ENCODE measurements around the gene AZI2.

AZI2 gene

GRCh38 chr3:28308196-28308595 lies 40.4 kb downstream of the AZI2 start:
- TF ChIP-seq, protein P1, sequence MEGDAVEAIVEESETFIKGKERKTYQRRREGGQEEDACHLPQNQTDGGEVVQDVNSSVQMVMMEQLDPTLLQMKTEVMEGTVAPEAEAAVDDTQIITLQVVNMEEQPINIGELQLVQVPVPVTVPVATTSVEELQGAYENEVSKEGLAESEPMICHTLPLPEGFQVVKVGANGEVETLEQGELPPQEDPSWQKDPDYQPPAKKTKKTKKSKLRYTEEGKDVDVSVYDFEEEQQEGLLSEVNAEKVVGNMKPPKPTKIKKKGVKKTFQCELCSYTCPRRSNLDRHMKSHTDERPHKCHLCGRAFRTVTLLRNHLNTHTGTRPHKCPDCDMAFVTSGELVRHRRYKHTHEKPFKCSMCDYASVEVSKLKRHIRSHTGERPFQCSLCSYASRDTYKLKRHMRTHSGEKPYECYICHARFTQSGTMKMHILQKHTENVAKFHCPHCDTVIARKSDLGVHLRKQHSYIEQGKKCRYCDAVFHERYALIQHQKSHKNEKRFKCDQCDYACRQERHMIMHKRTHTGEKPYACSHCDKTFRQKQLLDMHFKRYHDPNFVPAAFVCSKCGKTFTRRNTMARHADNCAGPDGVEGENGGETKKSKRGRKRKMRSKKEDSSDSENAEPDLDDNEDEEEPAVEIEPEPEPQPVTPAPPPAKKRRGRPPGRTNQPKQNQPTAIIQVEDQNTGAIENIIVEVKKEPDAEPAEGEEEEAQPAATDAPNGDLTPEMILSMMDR (IDR thresholded peaks at IDR 0.05; ENCODE audit: low read depth, low read length): no peak
- no peak for DNase-seq (ENCODE audit: extremely low read depth, low read depth)

- TF ChIP-seq, protein P1 (IDR thresholded peaks at IDR 0.05; ENCODE audit: low read depth, low read length): no peak
- DNase-seq (ENCODE audit: extremely low read depth, low read depth): no peak
Measured at GRCh38 chr3:28301688-28302087, 46.9 kb downstream of the AZI2 start.

GRCh38 chr3:28300345-28300962 lies 48.2 kb downstream of the AZI2 start:
- TF ChIP-seq, protein P1 (IDR thresholded peaks at IDR 0.05; ENCODE audit: low read depth, low read length): no peak
- no peak for DNase-seq (ENCODE audit: extremely low read depth, low read depth)

DNA sequence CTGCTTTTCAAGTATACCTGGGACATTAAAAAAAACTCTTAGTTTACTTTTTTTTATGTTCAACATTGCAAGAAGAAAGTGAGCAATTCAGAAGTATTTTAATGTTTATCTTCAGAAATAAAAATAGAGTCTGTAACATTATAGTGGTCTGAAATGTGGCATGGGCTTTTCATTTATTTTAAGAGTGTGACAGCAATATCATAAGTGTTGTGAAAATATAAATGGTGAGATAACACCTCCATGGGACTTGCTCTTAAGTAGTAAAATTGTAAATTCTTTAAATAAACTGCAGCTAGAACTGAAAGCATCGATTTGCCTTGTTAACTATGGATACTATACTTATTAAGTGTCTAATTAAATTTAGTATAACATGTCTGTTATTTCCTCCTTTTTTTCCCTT lies 48.9 kb downstream of the AZI2 start:
- TF ChIP-seq, protein P1 (IDR thresholded peaks at IDR 0.05; ENCODE audit: low read depth, low read length): no peak
- DNase-seq (ENCODE audit: extremely low read depth, low read depth): no peak

GRCh38 chr3:28295898-28296490 lies 52.6 kb downstream of the AZI2 start:
- TF ChIP-seq, protein P1 (IDR thresholded peaks at IDR 0.05; ENCODE audit: low read depth, low read length): no peak
- DNase-seq (ENCODE audit: extremely low read depth, low read depth): no peak

DNA sequence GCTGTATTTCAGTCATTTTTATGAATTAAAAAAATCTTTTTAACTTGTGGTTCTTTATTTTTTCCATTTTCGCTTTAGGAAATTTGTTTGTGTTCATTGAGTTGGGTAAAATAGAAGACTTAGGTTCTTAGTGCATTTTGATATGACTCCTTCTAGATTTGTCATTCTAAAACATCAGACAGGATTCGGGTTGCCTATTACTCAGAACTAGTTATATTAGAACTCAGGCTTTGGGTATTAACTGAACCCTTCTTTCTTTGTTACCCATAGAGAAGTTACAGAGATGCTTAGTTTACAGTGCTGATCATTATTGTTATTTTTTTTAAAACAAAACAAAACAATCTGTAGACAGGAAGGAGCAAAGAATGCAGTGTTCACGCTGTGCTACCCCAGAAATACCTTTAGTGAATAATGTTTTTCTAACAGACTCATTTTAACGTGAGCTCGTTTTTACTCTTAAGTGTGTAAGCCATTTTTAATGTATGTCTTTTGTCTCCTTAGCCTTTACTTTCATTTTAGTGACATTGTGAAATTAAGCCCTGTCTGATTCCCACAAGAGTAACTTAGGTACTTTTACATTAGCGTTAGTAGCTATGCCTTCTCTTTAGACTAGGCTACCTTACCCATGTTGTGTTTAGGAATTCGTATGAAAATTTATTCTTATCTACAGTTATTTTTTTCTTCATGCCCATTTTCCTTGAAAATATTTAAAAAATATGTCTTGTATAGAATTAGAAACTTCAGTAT lies 53.8 kb downstream of the AZI2 start:
- TF ChIP-seq, protein P1 (IDR thresholded peaks at IDR 0.05; ENCODE audit: low read depth, low read length): no peak
- DNase-seq (ENCODE audit: extremely low read depth, low read depth): no peak

DNA sequence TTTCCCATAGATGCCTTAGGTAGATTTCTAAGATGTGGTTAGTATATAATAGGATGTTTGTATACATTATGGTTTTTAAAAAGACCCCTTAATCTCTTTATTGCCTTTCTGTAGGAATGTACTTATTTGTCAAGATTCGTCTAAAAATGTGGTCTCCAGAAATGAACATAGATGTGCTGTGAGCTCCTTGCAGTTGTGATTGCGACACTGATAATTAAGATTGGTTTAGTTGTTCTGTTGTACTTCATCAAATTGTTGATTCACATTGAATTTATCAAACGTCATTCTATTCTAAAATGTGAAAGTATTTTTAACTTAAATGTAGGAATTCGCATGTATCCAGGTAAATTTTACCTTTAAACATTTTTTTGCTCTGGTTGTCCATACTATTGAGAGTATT lies 56.0 kb downstream of the AZI2 start:
- TF ChIP-seq, protein P1 (IDR thresholded peaks at IDR 0.05; ENCODE audit: low read depth, low read length): no peak
- DNase-seq (ENCODE audit: extremely low read depth, low read depth): no peak
